A673 (cell line): Measurements from ENCODE around the gene CACNG3. TPM values are rescaled to one million over a fixed set of nuclear protein-coding genes. Genes with fewer than 3 reads are reported as not detected.

Experiments
- Bru-seq: library from RNA; stranded (reverse); fragments of 400-500 nt; gene quantifications from one replicate; lab custom pipeline; 2021; lab: Mats Ljungman, UMichigan
- BruChase-seq, 2 experiments: library from RNA; stranded (reverse); fragments of 400-500 nt; gene quantifications; one replicate each; lab custom pipeline; 2021; lab: Mats Ljungman, UMichigan
- BruUV-seq: library from RNA; stranded (reverse); fragments of 400-500 nt; replicated peaks from 2 replicates; lab custom pipeline; 2021; lab: Mats Ljungman, UMichigan
- CTCF ChIA-PET: fragments of 300-600 bp; sonication (Branson Sonifier 250); formaldehyde crosslinking; loops from one replicate; lab custom pipeline; 2022; ENCODE audit warnings: antibody characterized with exemption; lab: Charles Lee
- POLR2A ChIA-PET: fragments of 300-600 bp; sonication (Branson Sonifier 250); formaldehyde crosslinking; loops from one replicate; lab custom pipeline; 2022; ENCODE audit warnings: antibody characterized with exemption; ENCODE audit not compliant: low non-redundant PET; lab: Charles Lee
- DNase-seq: peaks from one replicate; pipeline ENCODE4 v3.0.0-alpha.2; 2015; ENCODE audit warnings: low spot score
- H3K27ac ChIP-seq: fragments of 200-600 bp; sonication (generic); 2 replicates; pipeline ENCODE4 v1.5.1; 2016; ENCODE audit warnings: mixed run types, low read depth, mild to moderate bottlenecking, mixed read lengths, antibody characterized with exemption, low read length; ENCODE audit not compliant: poor library complexity, severe bottlenecking
- H3K27me3 ChIP-seq: fragments of 200-600 bp; sonication (generic); replicated peaks from 2 replicates; pipeline ENCODE4 v1.6.1; 2017; ENCODE audit warnings: mixed run types, low read depth, mild to moderate bottlenecking, mixed read lengths, antibody characterized with exemption, low read length; ENCODE audit not compliant: insufficient read depth, poor library complexity
- H3K36me3 ChIP-seq: fragments of 200-600 bp; sonication (generic); 2 replicates; pipeline ENCODE4 v1.6.1; 2016; ENCODE audit warnings: mixed run types, mild to moderate bottlenecking, mixed read lengths, antibody characterized with exemption, low read length; ENCODE audit not compliant: insufficient read depth, poor library complexity, severe bottlenecking
- H3K4me1 ChIP-seq: fragments of 200-600 bp; sonication (generic); 2 replicates; pipeline ENCODE4 v1.6.1; 2017; ENCODE audit warnings: mixed run types, mild to moderate bottlenecking, mixed read lengths, antibody characterized with exemption, low read length; ENCODE audit not compliant: insufficient read depth, poor library complexity, severe bottlenecking
- H3K4me3 ChIP-seq: fragments of 200-600 bp; sonication (generic); 2 replicates; pipeline ENCODE4 v1.5.1; 2016; ENCODE audit warnings: low read depth, mixed run types, mild to moderate bottlenecking, mixed read lengths, low read length; ENCODE audit not compliant: poor library complexity, severe bottlenecking
- H3K9me3 ChIP-seq: fragments of 200-600 bp; sonication (generic); 2 replicates; pipeline ENCODE4 v1.6.1; 2016; ENCODE audit warnings: mixed run types, low read depth, mild to moderate bottlenecking, mixed read lengths, antibody characterized with exemption, low read length; ENCODE audit not compliant: poor library complexity, severe bottlenecking
- CTCF ChIP-seq: fragments of 300-800, 200-600 bp; sonication (generic); conservative IDR thresholded peaks from 2 replicates; pipeline ENCODE4 v1.5.1; 2017; ENCODE audit warnings: low read depth, mild to moderate bottlenecking, antibody characterized with exemption, low read length, moderate library complexity, mixed read lengths
- EZH2 ChIP-seq: fragments of 200-600 bp; sonication (generic); IDR thresholded peaks from 2 replicates; pipeline ENCODE4 v1.6.1; 2017; ENCODE audit warnings: borderline replicate concordance, low read depth, mild to moderate bottlenecking, mixed read lengths, antibody characterized with exemption, low read length; ENCODE audit not compliant: poor library complexity, severe bottlenecking
- intact Hi-C: fragments of 100-400 bp; cut with micrococcal nuclease; formaldehyde crosslinking; loops from one replicate; pipeline ENCODE4 v1.10.0; 2022; ENCODE audit not compliant: unreplicated experiment
- long read RNA-seq: library from polyadenylated mRNA; stranded (forward); transcript quantifications from one replicate; pipeline ENCODE4 v2.0.0, GENCODE V29; 2022
- total RNA-seq: library from RNA; stranded (reverse); gene quantifications from 2 replicates; pipeline ENCODE4 v1.2.3, GENCODE V29; 2021

CACNG3 gene
- 3.5 and 3.6 TPM in 2 replicates for total RNA-seq
- percentile 47 among the genes with signal in this experiment for Bru-seq, nascent RNA
- BruChase-seq, experiment 1, labeled RNA remaining after a 2-hour chase: percentile 37 among the genes with signal in this experiment
- BruChase-seq, experiment 2, labeled RNA remaining after a 6-hour chase: percentile 48 among the genes with signal in this experiment
- long read RNA-seq, transcript CACNG3-201 (4 exons, 3,088 nt): major isoform, 17 of 21 reads
- long read RNA-seq, partial matches to known transcripts: 0 of 21 reads
- long read RNA-seq, other reads (novel, unspliced or antisense): 4 of 21 reads

- Histone ChIP-seq H3K27me3 (peaks cover 7% of the 10 kb centered on the region), H3K4me3 (peak within 1 kb of the TSS; percentile 53), H3K4me1 (peaks cover 24% of the 10 kb centered on the region), H3K27ac (peak within 1 kb of the TSS; percentile 86), H3K36me3 (no peaks in the 10 kb centered on the region), H3K9me3 (no peaks in the 10 kb centered on the region)
- peak; percentile 94 for DNase-seq
- ChIA-PET CTCF (interaction anchor here (0.5 to 2.2 kb wide), 6 partner anchors 185 to 1361 kb away, joined by 3 to 12 read pairs (median 5); no protein-coding TSS in a partner anchor), POLR2A (no interaction called here)
- intact Hi-C loops: loop anchor here (2.0 to 10.0 kb wide), 3 partner anchors 47 to 521 kb away; no protein-coding TSS in a partner anchor
- no TSS peak for BruUV-seq
- TF ChIP-seq CTCF: no peak
- TF ChIP-seq EZH2: no peak
Observed at GRCh38 chr16:24255456-24256371, at the start of gene CACNG3. CACNG3 (plus strand) TSS chr16:24256335; CDS start chr16:24256755, 420 bp downstream.

- no peak overlapping the region for H3K27ac ChIP-seq
- peaks cover 22% of the 10 kb centered on the region for H3K4me1 ChIP-seq
- no peak for DNase-seq
- no peaks in the 10 kb centered on the region for H3K9me3 ChIP-seq
- no peak overlapping the region for H3K4me3 ChIP-seq
- POLR2A ChIA-PET: no interaction called here
- intact Hi-C loops: no loop called here
- TF ChIP-seq EZH2: no peak
- no peak for TF ChIP-seq CTCF
- BruUV-seq: no TSS peak
- CTCF ChIA-PET: no interaction called here
- H3K36me3 ChIP-seq: no peaks in the 10 kb centered on the region
- no peaks in the 10 kb centered on the region for H3K27me3 ChIP-seq
Observed at GRCh38 chr16:24206926-24207325, 49.2 kb upstream of the CACNG3 start.

- ChIA-PET CTCF (interaction anchor here (0.6 to 1.2 kb wide), 3 partner anchors 78 to 291 kb away, joined by 3 to 4 read pairs (median 3); no protein-coding TSS in a partner anchor), POLR2A (interaction anchor here (0.7 kb wide), 1 partner anchor 28 kb away, joined by 3 read pairs; no protein-coding TSS in a partner anchor)
- Histone ChIP-seq H3K9me3 (no peaks in the 10 kb centered on the region), H3K4me1 (peaks cover 21% of the 10 kb centered on the region), H3K27me3 (no peaks in the 10 kb centered on the region), H3K27ac (peak overlapping the region; percentile 43), H3K36me3 (peaks cover under 1% of the 10 kb centered on the region), H3K4me3 (no peak overlapping the region)
- BruUV-seq: no TSS peak
- DNase-seq: peak; percentile 84
- intact Hi-C loops: no loop called here
- TF ChIP-seq EZH2 (no peak), CTCF (no peak)
Observed at GRCh38 chr16:24208710-24209109, 47.4 kb upstream of the CACNG3 start.
